Heart right ventricle (tissue), 16 donors: ENCODE data around the gene MXRA7. TPM values are rescaled to one million over a fixed set of nuclear protein-coding genes. Genes with fewer than 3 reads are reported as not detected.

ENCODE experiments used
- ATAC-seq, 8 donors: fragments of 200-7000 bp; cut with Tn5 transposase; one replicate each; pipeline ENCODE4 v1.9.1; 2020; ENCODE audit warnings: mild to moderate bottlenecking in 8 of 8, moderate library complexity in 8 of 8, moderate number of reproducible peaks in 1 of 8
- DNase-seq, 2 donors: peaks; one replicate each; pipeline ENCODE4 v3.0.0-alpha.2; 2020
- H3K27ac ChIP-seq, 10 donors: fragments of 200-600 bp; sonication (generic) in 2 of 10; one replicate each; pipeline versions ENCODE4 v1.5.0 to v1.8.0; 2020 to 2022; ENCODE audit warnings: mild to moderate bottlenecking in 3 of 10
- H3K27me3 ChIP-seq, 7 donors: fragments of 200-600 bp; one replicate each; pipeline ENCODE4 v1.8.0; 2021 to 2022; ENCODE audit warnings: mild to moderate bottlenecking in 2 of 7
- H3K36me3 ChIP-seq, 9 donors: fragments of 200-600 bp; sonication (generic) in 1 of 9; one replicate each; pipeline versions ENCODE4 v1.5.0 to v1.8.0; 2020 to 2022; ENCODE audit warnings: mild to moderate bottlenecking in 2 of 9
- H3K4me1 ChIP-seq, 9 donors: fragments of 200-600 bp; sonication (generic) in 1 of 9; one replicate each; pipeline versions ENCODE4 v1.5.0 to v1.8.0; 2020 to 2022; ENCODE audit warnings: mild to moderate bottlenecking in 4 of 9
- H3K4me3 ChIP-seq, 10 donors: fragments of 200-600 bp; sonication (generic) in 2 of 10; one replicate each; pipeline versions ENCODE4 v1.5.0 to v1.8.0; 2020 to 2022; ENCODE audit warnings: mild to moderate bottlenecking in 7 of 10, moderate library complexity in 2 of 10
- H3K9me3 ChIP-seq, 11 donors: fragments of 200-600 bp in 10 of 11; sonication (generic) in 2 of 11; one replicate each; pipeline versions ENCODE4 v1.5.0 to v1.8.0; 2013 to 2022; ENCODE audit warnings: mild to moderate bottlenecking in 2 of 11, control low read depth in 1 of 11, moderate library complexity in 1 of 11
- WGBS, 2 donors: extraction: QIAGEN DNeasy Blood & Tissue Kit; methylation state at CpG; one replicate each; pipeline ENCODE4 v1.1.7; 2013; ENCODE audit warnings: inconsistent platforms in 1 of 2; 5-methylcytosine and 5-hydroxymethylcytosine counted together
- intact Hi-C, 10 donors: fragments of 100-400 bp; cut with DNase I; formaldehyde crosslinking; loops; one replicate each; pipeline versions ENCODE4 v1.11.1 to v1.14.2; 2022
- polyA plus RNA-seq, 2 donors: library from polyadenylated mRNA; stranded (reverse); fragments of 200-250 nt; gene quantifications; one replicate each; pipeline ENCODE4 v1.2.3, GENCODE V29; 2013
- total RNA-seq, 10 donors: library from RNA; stranded (reverse); fragmentation: NEBNext Ultra II Directional in 3 of 10; extraction: Animal tissue kit (Norgen Biotek cat#: 25700) in 3 of 10; gene quantifications; one replicate each; pipeline versions ENCODE4 v1.2.1 to v1.2.4, GENCODE V29; 2021 to 2023
- TF ChIP-seq, protein P1 (sequence below), 9 donors: fragments of 200-600 bp; sonication (generic) in 2 of 9; IDR thresholded peaks; one replicate each; pipeline versions ENCODE4 v1.5.0 to v1.8.0; 2021 to 2022; ENCODE audit warnings: antibody characterized with exemption in 9 of 9, mild to moderate bottlenecking in 5 of 9, moderate library complexity in 1 of 9
- donor health status: Arrhythmogenic right ventricular cardiomyopathy.
- donor health status: ischemic (EF 13 %, LVEDD 7.1; RV severe dilation, severe dysfunction).
- donor health status: healthy with polysubstance abuse.
- donor health status: DM: no; HTN: yes; CAD: no.
- donor health status: DM: no; HTN: no; CAD: no.
- donor health status: ischemic (EF 25% LVEDD 6.9; RV normal size, moderate dysfunction).
- donor health status: ischemic (EF 25% LVEDD 5.7; RV mildly dilated, moderate dysfunction).
- donor health status: healthy.
- donor health status: DM: yes; HTN: yes; CAD: no.
- donor health status: Ischemic cardiomyopathy.
- donor health status: ischemic (EF 35%, LVEDD 5.7; RV mildly dilated, moderate dysfunction).
- donor health status: nonischemic (EF 11% LVEDD 7.7; RV severe dilation, severe dysfunction).
- donor health status: DM: yes; HTN: yes; CAD: no.
- donor health status: PGD.
- donor health status: ischemic (EF 29% LVEDD 5.4; RV normal size, mild dysfunction).
- donor health status: nonischemic (EF 23%, LVEDD 6.1; RV moderate dilation, normal function).

Gene MXRA7
- total and polyA plus RNA-seq, 12 donors = 121 to 586 (median 413) TPM

DNA sequence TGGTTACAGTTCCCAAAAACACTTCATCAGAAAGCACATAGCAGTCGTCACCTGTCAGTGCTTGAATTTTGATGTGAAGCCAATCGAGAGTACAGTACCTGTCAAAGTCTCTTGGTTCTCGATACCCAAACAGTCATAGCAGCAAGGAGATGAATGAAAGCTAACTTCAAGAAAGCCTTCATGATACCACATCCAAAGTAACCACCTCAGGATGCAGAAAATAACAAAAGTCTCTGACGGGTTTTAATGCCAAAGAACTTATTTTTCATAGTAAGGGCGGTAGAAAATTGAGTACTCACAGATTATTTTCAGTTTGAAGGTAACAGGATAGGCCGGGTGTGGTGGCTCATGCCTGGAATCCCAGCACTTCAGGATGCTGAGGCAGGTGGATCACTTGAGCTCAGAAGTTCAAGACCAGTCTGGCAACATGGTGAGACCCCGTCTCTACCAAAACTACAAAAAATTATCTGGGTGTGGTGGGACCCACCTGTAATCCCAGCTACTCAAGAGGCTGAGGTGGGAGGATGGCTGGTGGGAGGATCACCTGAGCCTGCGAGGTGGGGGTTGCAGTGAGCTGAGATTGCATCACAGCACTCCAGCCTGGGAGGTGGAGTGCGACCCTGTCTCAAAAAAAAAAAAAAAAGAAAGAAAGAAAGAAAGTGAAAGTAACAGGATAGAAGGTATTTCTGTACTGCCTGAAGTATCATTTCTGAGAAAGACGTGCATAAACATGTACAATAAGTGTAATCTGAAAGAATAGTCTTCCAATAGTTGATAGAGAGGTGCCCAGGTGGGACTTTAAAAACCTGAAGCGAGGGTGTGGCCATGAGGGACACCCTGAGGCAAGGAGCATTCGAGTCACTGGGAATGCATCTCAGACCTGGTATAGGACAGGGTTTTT is 42.5 kb upstream of the MXRA7 start:
- ATAC-seq (peak in 2 of 8 donors; percentile 52 to 53), DNase-seq (no peak)
- Histone ChIP-seq H3K27ac (peak overlapping the region in 3 of 10 donors; percentile 16 to 61 (median 50)), H3K4me3 (peak overlapping the region in 1 of 10 donors; percentile 17), H3K4me1 (peaks cover 0 to 16% (median 0%) of the 10 kb centered on the region in 9 donors), H3K27me3 (no peaks in the 10 kb centered on the region), H3K36me3 (peaks cover 0 to 95% (median 16%) of the 10 kb centered on the region in 9 donors), H3K9me3 (no peaks in the 10 kb centered on the region)
- intact Hi-C loops = no loop called here
- TF ChIP-seq, protein P1, sequence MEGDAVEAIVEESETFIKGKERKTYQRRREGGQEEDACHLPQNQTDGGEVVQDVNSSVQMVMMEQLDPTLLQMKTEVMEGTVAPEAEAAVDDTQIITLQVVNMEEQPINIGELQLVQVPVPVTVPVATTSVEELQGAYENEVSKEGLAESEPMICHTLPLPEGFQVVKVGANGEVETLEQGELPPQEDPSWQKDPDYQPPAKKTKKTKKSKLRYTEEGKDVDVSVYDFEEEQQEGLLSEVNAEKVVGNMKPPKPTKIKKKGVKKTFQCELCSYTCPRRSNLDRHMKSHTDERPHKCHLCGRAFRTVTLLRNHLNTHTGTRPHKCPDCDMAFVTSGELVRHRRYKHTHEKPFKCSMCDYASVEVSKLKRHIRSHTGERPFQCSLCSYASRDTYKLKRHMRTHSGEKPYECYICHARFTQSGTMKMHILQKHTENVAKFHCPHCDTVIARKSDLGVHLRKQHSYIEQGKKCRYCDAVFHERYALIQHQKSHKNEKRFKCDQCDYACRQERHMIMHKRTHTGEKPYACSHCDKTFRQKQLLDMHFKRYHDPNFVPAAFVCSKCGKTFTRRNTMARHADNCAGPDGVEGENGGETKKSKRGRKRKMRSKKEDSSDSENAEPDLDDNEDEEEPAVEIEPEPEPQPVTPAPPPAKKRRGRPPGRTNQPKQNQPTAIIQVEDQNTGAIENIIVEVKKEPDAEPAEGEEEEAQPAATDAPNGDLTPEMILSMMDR (IDR thresholded peaks at IDR 0.05) = no peak
- 81 to 83% methylated on average over 12 of the region's 12 CpGs for WGBS, 2 donors

DNA sequence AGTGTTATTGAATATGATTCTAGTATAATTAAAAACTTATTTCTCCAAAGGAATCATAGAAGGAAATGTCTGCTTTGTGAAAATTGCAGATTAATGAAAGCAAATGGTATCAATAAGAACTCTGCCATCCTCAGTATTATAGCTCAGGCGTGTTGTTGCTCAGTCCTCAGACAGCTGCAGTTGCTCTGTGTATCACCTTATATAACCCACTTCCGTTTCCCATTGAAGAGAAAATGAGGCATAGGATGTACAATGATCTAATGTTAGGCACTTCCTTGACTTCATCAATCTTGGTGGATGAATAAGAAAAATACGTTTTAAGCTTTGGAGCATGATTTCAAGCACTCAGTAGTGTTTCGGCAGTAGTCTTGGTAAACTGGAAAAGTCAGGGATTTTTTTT is 41.2 kb upstream of the MXRA7 start:
- ATAC-seq (no peak), DNase-seq (no peak)
- peaks cover 0 to 93% (median 18%) of the 10 kb centered on the region in 9 donors for H3K36me3 ChIP-seq
- intact Hi-C loops = no loop called here
- H3K9me3 ChIP-seq = no peaks in the 10 kb centered on the region
- H3K27me3 ChIP-seq = no peaks in the 10 kb centered on the region
- H3K4me1 ChIP-seq = peaks cover 0 to 19% (median 0%) of the 10 kb centered on the region in 9 donors
- WGBS, 2 donors = 77 to 79% methylated on average over 4 of the region's 4 CpGs
- no peak overlapping the region for H3K4me3 ChIP-seq
- H3K27ac ChIP-seq = peak overlapping the region in 2 of 10 donors; percentile 41 to 43
- TF ChIP-seq, protein P1 (IDR thresholded peaks at IDR 0.05) = no peak

DNA sequence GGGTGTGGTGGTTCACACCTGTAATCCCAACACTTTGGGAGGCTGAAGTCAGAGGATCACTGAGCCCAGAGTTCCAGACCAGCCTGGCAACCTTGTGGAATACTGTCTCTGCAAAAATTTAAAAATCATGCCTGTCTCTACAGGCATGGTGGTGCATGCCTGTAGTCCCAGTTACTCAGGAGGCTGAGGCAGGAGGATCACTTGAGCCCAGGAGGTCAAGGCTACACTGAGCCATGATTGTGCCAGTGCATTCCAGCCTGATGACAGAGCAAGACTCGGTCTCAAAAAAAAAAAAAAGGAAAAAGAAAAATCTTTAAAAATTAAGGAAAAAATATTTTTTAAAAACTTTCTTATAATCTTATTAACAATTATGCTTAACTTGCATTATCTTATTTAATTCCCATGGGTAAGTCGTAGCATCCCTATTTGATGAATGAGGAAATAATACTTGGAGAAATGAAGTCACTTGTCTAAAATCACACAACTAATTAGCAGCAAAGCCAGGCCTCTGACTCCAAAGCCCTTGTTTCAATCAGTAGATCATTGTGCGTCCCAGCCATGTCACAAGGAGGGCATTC is 40.7 kb upstream of the MXRA7 start:
- DNase-seq (no peak), ATAC-seq (no peak)
- 88 to 97% methylated on average over 3 of the region's 3 CpGs for WGBS, 2 donors
- TF ChIP-seq, protein P1 (IDR thresholded peaks at IDR 0.05) = no peak
- intact Hi-C loops = no loop called here
- H3K27me3 ChIP-seq = no peaks in the 10 kb centered on the region
- no peaks in the 10 kb centered on the region for H3K9me3 ChIP-seq
- peaks cover 0 to 93% (median 18%) of the 10 kb centered on the region in 9 donors for H3K36me3 ChIP-seq
- peaks cover 0 to 21% (median 0%) of the 10 kb centered on the region in 9 donors for H3K4me1 ChIP-seq
- no peak overlapping the region for H3K4me3 ChIP-seq
- peak overlapping the region in 1 of 10 donors; percentile 43 for H3K27ac ChIP-seq

DNA sequence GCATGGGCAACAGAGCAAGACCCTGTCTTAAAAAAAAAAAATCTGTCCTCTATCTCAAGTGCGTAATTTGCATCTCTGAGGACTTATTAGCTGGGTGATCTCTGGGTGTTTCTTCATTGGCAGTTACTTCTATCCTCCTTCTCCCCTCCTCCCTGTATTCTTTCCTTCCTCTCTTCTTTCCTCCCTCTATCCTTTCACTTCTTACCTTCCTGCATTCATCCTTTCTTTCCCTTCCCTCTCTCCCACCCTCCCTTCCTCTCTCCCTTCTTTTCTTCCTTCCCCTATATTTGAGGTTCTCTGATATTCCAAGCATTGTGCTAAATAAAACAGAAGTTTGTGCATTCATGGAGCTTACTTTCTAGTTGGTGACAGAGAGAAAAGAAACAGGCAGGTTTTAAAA is 37.9 kb upstream of the MXRA7 start:
- TF ChIP-seq, protein P1 (IDR thresholded peaks at IDR 0.05) = no peak
- intact Hi-C loops = no loop called here
- ATAC-seq (no peak), DNase-seq (no peak)
- Histone ChIP-seq H3K4me3 (no peak overlapping the region), H3K27me3 (no peaks in the 10 kb centered on the region), H3K27ac (peak overlapping the region in 8 of 10 donors; percentile 18 to 87 (median 82)), H3K4me1 (peaks cover 0 to 34% (median 6%) of the 10 kb centered on the region in 9 donors), H3K9me3 (no peaks in the 10 kb centered on the region), H3K36me3 (peaks cover 0 to 94% (median 19%) of the 10 kb centered on the region in 9 donors)
- WGBS, 2 donors = 85 to 95% methylated on average over 1 of the region's 1 CpG
